Transverse colon (tissue), 4 donors: ENCODE data around the gene PGPEP1.

ENCODE experiments used
- EP300 ChIP-seq: sonication (generic); formaldehyde crosslinking; IDR thresholded peaks from one replicate; pipeline ENCODE4 v1.6.1; 2017; ENCODE audit warnings: antibody characterized with exemption, low read depth
- POLR2A ChIP-seq: fragments of 450-650 bp; IDR thresholded peaks from one replicate; pipeline ENCODE4 v1.6.1; 2016; ENCODE audit warnings: antibody characterized with exemption, mild to moderate bottlenecking, moderate library complexity
- POLR2AphosphoS5 ChIP-seq, 3 donors: sonication (generic); formaldehyde crosslinking; IDR thresholded peaks; one replicate each; pipeline ENCODE4 v1.6.1; 2016; ENCODE audit warnings: antibody characterized with exemption in 3 of 3
- TF ChIP-seq, protein P1 (sequence below), 5 experiments: fragments of 200-600 bp in 3 of 5; fragments of 450-650 bp in 2 of 5; sonication (generic) in 3 of 5; IDR thresholded peaks; 1 replicate in 2 of 5; 2 replicates in 3 of 5; pipeline ENCODE4 v1.5.1; 2016 to 2017; ENCODE audit warnings: antibody characterized with exemption in 5 of 5, inconsistent platforms in 3 of 5, mild to moderate bottlenecking in 2 of 5, moderate library complexity in 1 of 5

DNA sequence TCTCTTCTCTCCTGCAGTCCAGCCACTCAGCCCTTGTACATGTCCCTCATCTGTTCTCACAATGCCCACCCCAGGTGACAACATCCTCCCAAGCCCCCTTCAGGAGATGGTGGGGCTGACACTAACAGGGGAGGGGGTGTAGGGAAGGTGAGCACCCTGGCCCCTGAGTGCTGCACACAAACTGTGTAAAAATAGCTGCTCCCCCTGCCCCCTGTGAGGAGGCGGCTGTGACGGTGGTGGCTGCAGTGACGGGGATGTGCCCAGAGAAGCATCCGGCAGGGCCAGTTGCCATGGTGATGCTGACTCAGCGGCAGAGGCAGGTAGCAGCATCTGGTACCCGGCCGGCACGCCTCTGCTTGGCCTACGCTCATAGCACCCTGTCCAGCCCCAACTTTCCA lies 45.9 kb upstream of the PGPEP1 start:
- TF ChIP-seq, protein P1, sequence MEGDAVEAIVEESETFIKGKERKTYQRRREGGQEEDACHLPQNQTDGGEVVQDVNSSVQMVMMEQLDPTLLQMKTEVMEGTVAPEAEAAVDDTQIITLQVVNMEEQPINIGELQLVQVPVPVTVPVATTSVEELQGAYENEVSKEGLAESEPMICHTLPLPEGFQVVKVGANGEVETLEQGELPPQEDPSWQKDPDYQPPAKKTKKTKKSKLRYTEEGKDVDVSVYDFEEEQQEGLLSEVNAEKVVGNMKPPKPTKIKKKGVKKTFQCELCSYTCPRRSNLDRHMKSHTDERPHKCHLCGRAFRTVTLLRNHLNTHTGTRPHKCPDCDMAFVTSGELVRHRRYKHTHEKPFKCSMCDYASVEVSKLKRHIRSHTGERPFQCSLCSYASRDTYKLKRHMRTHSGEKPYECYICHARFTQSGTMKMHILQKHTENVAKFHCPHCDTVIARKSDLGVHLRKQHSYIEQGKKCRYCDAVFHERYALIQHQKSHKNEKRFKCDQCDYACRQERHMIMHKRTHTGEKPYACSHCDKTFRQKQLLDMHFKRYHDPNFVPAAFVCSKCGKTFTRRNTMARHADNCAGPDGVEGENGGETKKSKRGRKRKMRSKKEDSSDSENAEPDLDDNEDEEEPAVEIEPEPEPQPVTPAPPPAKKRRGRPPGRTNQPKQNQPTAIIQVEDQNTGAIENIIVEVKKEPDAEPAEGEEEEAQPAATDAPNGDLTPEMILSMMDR (IDR thresholded peaks at IDR 0.05): no peak
- TF ChIP-seq EP300: no peak
- no peak for TF ChIP-seq POLR2AphosphoS5 (IDR thresholded peaks at IDR 0.05)
- no peak for TF ChIP-seq POLR2A
